ENCODE results near the gene SH3BGRL3.

Gene SH3BGRL3

GRCh38 chr1:26277719-26278118 lies 2.2 kb upstream of the SH3BGRL3 start:
- no peak for DNase-seq (ENCODE audit: low spot score)

GRCh38 chr1:26278303-26278702 lies 1.6 kb upstream of the SH3BGRL3 start:
- DNase-seq (ENCODE audit: low spot score): no peak

- no peak for DNase-seq (ENCODE audit: low spot score)
Measured at GRCh38 chr1:26278724-26279455, 996 bp upstream of the SH3BGRL3 start.

GRCh38 chr1:26280333-26281042 lies 602 bp downstream of the SH3BGRL3 start:
- peak; percentile 68 for DNase-seq (ENCODE audit: low spot score)

GRCh38 chr1:26281091-26281958 lies 1.4 kb downstream of the SH3BGRL3 start:
- no peak for DNase-seq (ENCODE audit: low spot score)

GRCh38 chr1:26281971-26282370 lies 2.1 kb downstream of the SH3BGRL3 start:
- DNase-seq (ENCODE audit: low spot score): no peak

- DNase-seq (ENCODE audit: low spot score): no peak
Measured at GRCh38 chr1:26282401-26282918, 2.6 kb downstream of the SH3BGRL3 start.

- no peak for DNase-seq (ENCODE audit: low spot score)
Measured at GRCh38 chr1:26283279-26283853, 3.5 kb downstream of the SH3BGRL3 start.

- DNase-seq (ENCODE audit: low spot score): no peak
Measured at GRCh38 chr1:26283871-26284596, 4.1 kb downstream of the SH3BGRL3 start.

GRCh38 chr1:26284597-26285347 lies 4.9 kb downstream of the SH3BGRL3 start:
- peak; percentile 95 for DNase-seq (ENCODE audit: low spot score)

- peak; percentile 91 for DNase-seq (ENCODE audit: low spot score)
Measured at GRCh38 chr1:26285366-26286063, 5.6 kb downstream of the SH3BGRL3 start.

- DNase-seq (ENCODE audit: low spot score): no peak
Measured at GRCh38 chr1:26286064-26286416, 6.2 kb downstream of the SH3BGRL3 start.

GRCh38 chr1:26287033-26287711 lies 7.3 kb downstream of the SH3BGRL3 start:
- no peak for DNase-seq (ENCODE audit: low spot score)

GRCh38 chr1:26287811-26288210 lies 7.9 kb downstream of the SH3BGRL3 start:
- DNase-seq (ENCODE audit: low spot score): no peak

- DNase-seq (ENCODE audit: low spot score): no peak
Measured at GRCh38 chr1:26288311-26288941, 8.5 kb downstream of the SH3BGRL3 start.

GRCh38 chr1:26289158-26290059 lies 9.5 kb downstream of the SH3BGRL3 start:
- no peak for DNase-seq (ENCODE audit: low spot score)

GRCh38 chr1:26290122-26290881 lies 10.4 kb downstream of the SH3BGRL3 start:
- no peak for DNase-seq (ENCODE audit: low spot score)
